Activated CD8-positive, alpha-beta memory T cell treated with anti-CD3 and anti-CD28 coated beads, Interleukin-2, amount 10 ng/mL, durations not matched to agents 7 days and 5 days (primary cell): ENCODE results near the gene TPRA1. TPM values are rescaled to one million over a fixed set of nuclear protein-coding genes. Genes with fewer than 3 reads are reported as not detected.
A peak's percentile ranks its signal among the peaks of the same experiment; 100 is the strongest.

ENCODE experiments used
- ATAC-seq: fragments of 150-1000 bp; cut with Tn5 transposase; one replicate; pipeline ENCODE4 v1.10.0; 2021; ENCODE audit warnings: moderate library complexity
- CTCF ChIA-PET: fragments of 350-600 bp; sonication (Branson Sonifier 250); formaldehyde crosslinking; loops from one replicate; lab custom pipeline; 2021; ENCODE audit warnings: antibody characterized with exemption; lab: Charles Lee
- DNase-seq: peaks from one replicate; pipeline ENCODE4 v3.0.0-alpha.2; 2020
- H3K27ac Mint-ChIP-seq: one replicate; pipeline ENCODE4 v1.8.0; 2021; ENCODE audit warnings: mild to moderate bottlenecking, mixed read lengths
- H3K27me3 Mint-ChIP-seq: one replicate; pipeline ENCODE4 v1.8.0; 2021; ENCODE audit warnings: mixed read lengths
- H3K36me3 Mint-ChIP-seq: one replicate; pipeline ENCODE4 v1.8.0; 2021; ENCODE audit warnings: mild to moderate bottlenecking, mixed read lengths
- H3K4me1 Mint-ChIP-seq: one replicate; pipeline ENCODE4 v1.8.0; 2021; ENCODE audit warnings: mixed read lengths
- H3K4me3 Mint-ChIP-seq: one replicate; pipeline ENCODE4 v1.8.0; 2021; ENCODE audit warnings: mild to moderate bottlenecking, moderate library complexity, mixed read lengths
- H3K9me3 Mint-ChIP-seq: one replicate; pipeline ENCODE4 v1.8.0; 2022; ENCODE audit warnings: low read depth, mixed read lengths
- total RNA-seq, 2 experiments: library from RNA; stranded (reverse); gene quantifications; one replicate each; pipeline ENCODE4 v1.2.3, GENCODE V29; 2021

TPRA1 gene
- total RNA-seq, 2 experiments from 2014 or later = 32.8 to 34.5 TPM

GRCh38 chr3:127545216-127545615, 45.3 kb downstream of the TPRA1 start:
- Mint-ChIP-seq H3K9me3 (no peaks in the 10 kb centered on the region), H3K36me3 (no peaks in the 10 kb centered on the region), H3K4me1 (peaks cover 4% of the 10 kb centered on the region), H3K27me3 (peaks cover 31% of the 10 kb centered on the region), H3K4me3 (no peak overlapping the region), H3K27ac (no peak overlapping the region)
- DNase-seq (no peak), ATAC-seq (no peak)
- CTCF ChIA-PET = interaction anchor here (0.6 to 3.0 kb wide), 9 partner anchors 9 to 867 kb away, joined by 3 to 18 read pairs (median 3); no protein-coding TSS in a partner anchor

GRCh38 chr3:127544803-127545201, 45.7 kb downstream of the TPRA1 start:
- no peak for ATAC-seq
- H3K27me3 Mint-ChIP-seq = peaks cover 31% of the 10 kb centered on the region
- H3K9me3 Mint-ChIP-seq = no peaks in the 10 kb centered on the region
- no peaks in the 10 kb centered on the region for H3K36me3 Mint-ChIP-seq
- CTCF ChIA-PET = interaction anchor here (0.5 to 3.0 kb wide), 10 partner anchors 10 to 867 kb away, joined by 3 to 18 read pairs (median 3); no protein-coding TSS in a partner anchor
- no peak overlapping the region for H3K27ac Mint-ChIP-seq
- DNase-seq = no peak
- no peak overlapping the region for H3K4me3 Mint-ChIP-seq
- H3K4me1 Mint-ChIP-seq = peaks cover 4% of the 10 kb centered on the region

GRCh38 chr3:127544192-127544802, 46.2 kb downstream of the TPRA1 start:
- Mint-ChIP-seq H3K36me3 (no peaks in the 10 kb centered on the region), H3K27ac (no peak overlapping the region), H3K9me3 (no peaks in the 10 kb centered on the region), H3K27me3 (peaks cover 30% of the 10 kb centered on the region), H3K4me1 (peaks cover 4% of the 10 kb centered on the region), H3K4me3 (no peak overlapping the region)
- ATAC-seq (peak; percentile 59), DNase-seq (peak; percentile 74)
- CTCF ChIA-PET = interaction anchor here (0.5 to 3.0 kb wide), 11 partner anchors 11 to 866 kb away, joined by 3 to 18 read pairs (median 3); no protein-coding TSS in a partner anchor

GRCh38 chr3:127543441-127543840, 47.1 kb downstream of the TPRA1 start:
- no peaks in the 10 kb centered on the region for H3K9me3 Mint-ChIP-seq
- ATAC-seq (no peak), DNase-seq (no peak)
- no peak overlapping the region for H3K4me3 Mint-ChIP-seq
- H3K27ac Mint-ChIP-seq = peak overlapping the region; percentile 32
- peaks cover 33% of the 10 kb centered on the region for H3K27me3 Mint-ChIP-seq
- no peaks in the 10 kb centered on the region for H3K36me3 Mint-ChIP-seq
- CTCF ChIA-PET = interaction anchor here (1.6 to 3.0 kb wide), 4 partner anchors 12 to 864 kb away, joined by 5 to 18 read pairs (median 11); no protein-coding TSS in a partner anchor
- peaks cover 4% of the 10 kb centered on the region for H3K4me1 Mint-ChIP-seq

GRCh38 chr3:127542441-127542952, 48.0 kb downstream of the TPRA1 start:
- Mint-ChIP-seq H3K4me1 (no peaks in the 10 kb centered on the region), H3K4me3 (no peak overlapping the region), H3K9me3 (no peaks in the 10 kb centered on the region), H3K27ac (no peak overlapping the region), H3K36me3 (no peaks in the 10 kb centered on the region), H3K27me3 (peaks cover 33% of the 10 kb centered on the region)
- ATAC-seq (no peak), DNase-seq (no peak)
- CTCF ChIA-PET = interaction anchor here (1.6 kb wide), 1 partner anchor 32 kb away, joined by 5 read pairs; no protein-coding TSS in a partner anchor

- Mint-ChIP-seq H3K4me1 (no peaks in the 10 kb centered on the region), H3K27ac (no peak overlapping the region), H3K36me3 (no peaks in the 10 kb centered on the region), H3K27me3 (peaks cover 30% of the 10 kb centered on the region), H3K9me3 (no peaks in the 10 kb centered on the region), H3K4me3 (no peak overlapping the region)
- CTCF ChIA-PET = no interaction called here
- no peak for DNase-seq
- ATAC-seq = no peak
Measured at GRCh38 chr3:127541320-127541719, 49.2 kb downstream of the TPRA1 start.

- H3K9me3 Mint-ChIP-seq = no peaks in the 10 kb centered on the region
- peaks cover 30% of the 10 kb centered on the region for H3K27me3 Mint-ChIP-seq
- no peaks in the 10 kb centered on the region for H3K36me3 Mint-ChIP-seq
- CTCF ChIA-PET = no interaction called here
- ATAC-seq (no peak), DNase-seq (no peak)
- no peak overlapping the region for H3K4me3 Mint-ChIP-seq
- H3K4me1 Mint-ChIP-seq = no peaks in the 10 kb centered on the region
- no peak overlapping the region for H3K27ac Mint-ChIP-seq
Measured at GRCh38 chr3:127539366-127540060, 51.0 kb downstream of the TPRA1 start.

- H3K4me3 Mint-ChIP-seq = no peak overlapping the region
- H3K4me1 Mint-ChIP-seq = no peaks in the 10 kb centered on the region
- DNase-seq (no peak), ATAC-seq (no peak)
- H3K9me3 Mint-ChIP-seq = no peaks in the 10 kb centered on the region
- peaks cover 28% of the 10 kb centered on the region for H3K27me3 Mint-ChIP-seq
- CTCF ChIA-PET = interaction anchor here (1.2 kb wide), 1 partner anchor 860 kb away, joined by 3 read pairs; no protein-coding TSS in a partner anchor
- no peak overlapping the region for H3K27ac Mint-ChIP-seq
- H3K36me3 Mint-ChIP-seq = no peaks in the 10 kb centered on the region
Measured at GRCh38 chr3:127538569-127538968, 52.0 kb downstream of the TPRA1 start.

- ATAC-seq = no peak
- no peak for DNase-seq
- Mint-ChIP-seq H3K27ac (no peak overlapping the region), H3K4me3 (no peak overlapping the region), H3K4me1 (no peaks in the 10 kb centered on the region), H3K36me3 (no peaks in the 10 kb centered on the region), H3K9me3 (no peaks in the 10 kb centered on the region), H3K27me3 (peaks cover 24% of the 10 kb centered on the region)
- CTCF ChIA-PET = interaction anchor here (1.2 to 2.0 kb wide), 3 partner anchors 9 to 858 kb away, joined by 3 to 7 read pairs (median 4); no protein-coding TSS in a partner anchor
Measured at GRCh38 chr3:127536830-127537812, 53.4 kb downstream of the TPRA1 start.

GRCh38 chr3:127535901-127536829, 54.4 kb downstream of the TPRA1 start:
- CTCF ChIA-PET = interaction anchor here (2.0 kb wide), 1 partner anchor 10 kb away, joined by 7 read pairs; no protein-coding TSS in a partner anchor
- Mint-ChIP-seq H3K27ac (no peak overlapping the region), H3K4me1 (no peaks in the 10 kb centered on the region), H3K4me3 (no peak overlapping the region), H3K9me3 (no peaks in the 10 kb centered on the region), H3K27me3 (peaks cover 24% of the 10 kb centered on the region), H3K36me3 (no peaks in the 10 kb centered on the region)
- ATAC-seq = no peak
- no peak for DNase-seq

- CTCF ChIA-PET = interaction anchor here (2.0 kb wide), 1 partner anchor 11 kb away, joined by 7 read pairs; no protein-coding TSS in a partner anchor
- DNase-seq = no peak
- ATAC-seq = no peak
- Mint-ChIP-seq H3K4me3 (no peak overlapping the region), H3K4me1 (no peaks in the 10 kb centered on the region), H3K9me3 (no peaks in the 10 kb centered on the region), H3K27me3 (peaks cover 25% of the 10 kb centered on the region), H3K36me3 (no peaks in the 10 kb centered on the region), H3K27ac (no peak overlapping the region)
Measured at GRCh38 chr3:127535106-127535785, 55.3 kb downstream of the TPRA1 start.
